ENCODE data around the gene TRPM3.
A peak's percentile ranks its signal among the peaks of the same experiment; 100 is the strongest.

Gene TRPM3

GRCh38 chr9:70529377-70529776 lies 592.0 kb downstream of the TRPM3 start:
- no peak for DNase-seq (ENCODE audit: extremely low spot score)
- CTCF ChIA-PET, result no interaction called here
- TF ChIP-seq, protein P1, sequence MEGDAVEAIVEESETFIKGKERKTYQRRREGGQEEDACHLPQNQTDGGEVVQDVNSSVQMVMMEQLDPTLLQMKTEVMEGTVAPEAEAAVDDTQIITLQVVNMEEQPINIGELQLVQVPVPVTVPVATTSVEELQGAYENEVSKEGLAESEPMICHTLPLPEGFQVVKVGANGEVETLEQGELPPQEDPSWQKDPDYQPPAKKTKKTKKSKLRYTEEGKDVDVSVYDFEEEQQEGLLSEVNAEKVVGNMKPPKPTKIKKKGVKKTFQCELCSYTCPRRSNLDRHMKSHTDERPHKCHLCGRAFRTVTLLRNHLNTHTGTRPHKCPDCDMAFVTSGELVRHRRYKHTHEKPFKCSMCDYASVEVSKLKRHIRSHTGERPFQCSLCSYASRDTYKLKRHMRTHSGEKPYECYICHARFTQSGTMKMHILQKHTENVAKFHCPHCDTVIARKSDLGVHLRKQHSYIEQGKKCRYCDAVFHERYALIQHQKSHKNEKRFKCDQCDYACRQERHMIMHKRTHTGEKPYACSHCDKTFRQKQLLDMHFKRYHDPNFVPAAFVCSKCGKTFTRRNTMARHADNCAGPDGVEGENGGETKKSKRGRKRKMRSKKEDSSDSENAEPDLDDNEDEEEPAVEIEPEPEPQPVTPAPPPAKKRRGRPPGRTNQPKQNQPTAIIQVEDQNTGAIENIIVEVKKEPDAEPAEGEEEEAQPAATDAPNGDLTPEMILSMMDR (IDR thresholded peaks at IDR 0.05; ENCODE audit: control extremely low read depth, extremely low read depth, low read depth, missing control alignments), result no peak
- POLR2A ChIA-PET, result no interaction called here

GRCh38 chr9:70526902-70527301 lies 594.5 kb downstream of the TRPM3 start:
- ChIA-PET POLR2A (no interaction called here), CTCF (interaction anchor here (1.0 to 1.1 kb wide), 2 partner anchors 9 to 30 kb away, joined by 3 read pairs; no protein-coding TSS in a partner anchor)
- TF ChIP-seq, protein P1 (IDR thresholded peaks at IDR 0.05; ENCODE audit: control extremely low read depth, extremely low read depth, low read depth, missing control alignments), result no peak
- no peak for DNase-seq (ENCODE audit: extremely low spot score)

DNA sequence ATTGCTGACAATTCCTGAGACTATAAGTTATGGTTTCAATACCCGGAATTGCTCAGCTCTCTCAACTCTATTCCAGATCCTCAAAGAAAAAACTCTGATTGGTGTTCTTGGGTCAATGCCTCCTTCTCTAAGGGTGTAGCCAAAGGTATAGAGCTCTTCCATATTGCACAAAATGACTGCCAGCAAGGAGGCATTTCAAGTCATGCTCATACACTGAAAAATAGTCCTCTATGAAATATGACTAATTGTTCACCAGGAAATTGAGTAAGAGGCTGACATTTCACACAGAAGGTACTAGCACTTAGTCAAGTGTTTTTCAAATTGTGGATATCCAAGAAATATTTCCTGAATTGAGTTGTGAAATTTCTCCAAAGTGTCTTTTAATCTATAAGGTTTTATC lies 595.9 kb downstream of the TRPM3 start:
- ChIA-PET POLR2A (no interaction called here), CTCF (no interaction called here)
- TF ChIP-seq, protein P1 (IDR thresholded peaks at IDR 0.05; ENCODE audit: control extremely low read depth, extremely low read depth, low read depth, missing control alignments), result no peak
- DNase-seq (ENCODE audit: extremely low spot score), result no peak

DNA sequence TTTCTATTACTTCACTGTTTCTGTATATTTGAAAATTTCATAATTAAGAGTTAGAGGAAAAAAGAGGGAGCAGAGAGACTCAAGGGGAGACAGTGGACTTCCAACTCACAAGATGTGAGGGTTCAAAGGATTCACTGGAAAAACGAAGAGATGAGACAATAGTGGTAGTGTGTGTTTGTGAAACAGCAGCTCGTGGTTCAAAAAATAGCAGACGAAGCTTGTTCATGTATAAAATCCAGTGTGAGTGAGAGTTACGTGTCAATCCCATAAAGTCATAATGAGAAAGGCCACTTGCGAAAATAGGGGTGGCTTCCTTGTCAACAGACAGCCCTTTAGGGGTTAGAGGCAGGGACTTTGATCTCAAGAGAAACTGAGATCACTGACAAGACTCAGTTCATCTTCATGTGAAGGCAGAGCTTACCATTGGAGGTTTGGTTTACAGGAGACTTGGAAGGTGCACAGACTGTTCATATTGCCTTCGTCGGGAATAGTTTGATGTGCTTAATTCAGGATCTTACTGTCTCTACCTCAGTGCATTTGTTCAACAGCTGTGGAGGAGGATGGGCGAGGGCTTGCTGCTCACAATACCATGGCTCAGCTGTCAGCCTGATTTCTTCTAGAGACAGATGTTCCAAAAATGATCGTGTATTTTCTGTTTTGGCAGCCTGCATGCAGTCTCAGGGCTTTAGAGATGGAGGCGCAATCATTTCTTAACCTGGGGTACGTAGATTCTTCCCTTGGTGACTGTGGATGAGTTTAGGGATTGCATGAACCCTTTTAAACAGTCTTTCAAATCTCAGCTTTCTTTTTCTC lies 601.3 kb downstream of the TRPM3 start:
- ChIA-PET CTCF (interaction anchor here (0.7 to 1.3 kb wide), 3 partner anchors 14 to 58 kb away, joined by 3 read pairs; no protein-coding TSS in a partner anchor), POLR2A (no interaction called here)
- TF ChIP-seq, protein P1 (IDR thresholded peaks at IDR 0.05; ENCODE audit: control extremely low read depth, extremely low read depth, low read depth, missing control alignments), result no peak
- DNase-seq (ENCODE audit: extremely low spot score), result peak; percentile 48

GRCh38 chr9:70517926-70518610 lies 603.4 kb downstream of the TRPM3 start:
- TF ChIP-seq, protein P1 (IDR thresholded peaks at IDR 0.05; ENCODE audit: control extremely low read depth, extremely low read depth, low read depth, missing control alignments), result no peak
- DNase-seq (ENCODE audit: extremely low spot score), result no peak
- CTCF ChIA-PET, result no interaction called here
- POLR2A ChIA-PET, result no interaction called here

- no peak for DNase-seq (ENCODE audit: extremely low spot score)
- TF ChIP-seq, protein P1 (IDR thresholded peaks at IDR 0.05; ENCODE audit: control extremely low read depth, extremely low read depth, low read depth, missing control alignments), result no peak
- CTCF ChIA-PET, result no interaction called here
- POLR2A ChIA-PET, result no interaction called here
Measured at GRCh38 chr9:70514273-70514672, 607.1 kb downstream of the TRPM3 start.
